T-helper 2 cell treated with Interferon-gamma antibody and Interleukin-4, amounts not matched to agents 5 μg/mL and 100 μg/mL, for 36 hours (primary cell): ENCODE measurements around the gene ADD3.
"Not testable (repeated sequence)": the region's sequence is repeated elsewhere in the genome, so short reads cannot be mapped to it uniquely, and the experiment has no call there.

ENCODE experiments used
- DNase-seq: peaks from one replicate; pipeline ENCODE4 v3.0.0; 2021; ENCODE audit warnings: low spot score
- H3K27ac Mint-ChIP-seq: one replicate; pipeline ENCODE4 v1.8.0; 2021; ENCODE audit warnings: mild to moderate bottlenecking, mixed read lengths
- H3K27me3 Mint-ChIP-seq: one replicate; pipeline ENCODE4 v1.8.0; 2021; ENCODE audit warnings: low read depth, mixed read lengths
- H3K36me3 Mint-ChIP-seq: one replicate; pipeline ENCODE4 v1.8.0; 2021; ENCODE audit warnings: low read depth, mixed read lengths
- H3K4me1 Mint-ChIP-seq: one replicate; pipeline ENCODE4 v1.8.0; 2021; ENCODE audit warnings: low read depth, mixed read lengths
- H3K4me3 Mint-ChIP-seq: one replicate; pipeline ENCODE4 v1.8.0; 2022; ENCODE audit warnings: mild to moderate bottlenecking, moderate library complexity, mixed read lengths
- H3K9me3 Mint-ChIP-seq: one replicate; pipeline ENCODE4 v1.8.0; 2021; ENCODE audit warnings: mixed read lengths

Gene ADD3

GRCh38 chr10:110113670-110114337, 106.0 kb downstream of the ADD3 start:
- H3K4me3 Mint-ChIP-seq = no peak overlapping the region
- H3K9me3 Mint-ChIP-seq = no peaks in the 10 kb centered on the region
- peaks cover 73% of the 10 kb centered on the region for H3K36me3 Mint-ChIP-seq
- no peaks in the 10 kb centered on the region for H3K27me3 Mint-ChIP-seq
- H3K4me1 Mint-ChIP-seq = no peaks in the 10 kb centered on the region
- DNase-seq = no peak
- H3K27ac Mint-ChIP-seq = no peak overlapping the region

GRCh38 chr10:110114668-110115067, 106.9 kb downstream of the ADD3 start:
- not testable (repeated sequence) for H3K4me1 Mint-ChIP-seq, H3K4me3 Mint-ChIP-seq, DNase-seq, H3K27ac Mint-ChIP-seq, H3K27me3 Mint-ChIP-seq, H3K9me3 Mint-ChIP-seq
- peaks cover 75% of the 10 kb centered on the region for H3K36me3 Mint-ChIP-seq

DNA sequence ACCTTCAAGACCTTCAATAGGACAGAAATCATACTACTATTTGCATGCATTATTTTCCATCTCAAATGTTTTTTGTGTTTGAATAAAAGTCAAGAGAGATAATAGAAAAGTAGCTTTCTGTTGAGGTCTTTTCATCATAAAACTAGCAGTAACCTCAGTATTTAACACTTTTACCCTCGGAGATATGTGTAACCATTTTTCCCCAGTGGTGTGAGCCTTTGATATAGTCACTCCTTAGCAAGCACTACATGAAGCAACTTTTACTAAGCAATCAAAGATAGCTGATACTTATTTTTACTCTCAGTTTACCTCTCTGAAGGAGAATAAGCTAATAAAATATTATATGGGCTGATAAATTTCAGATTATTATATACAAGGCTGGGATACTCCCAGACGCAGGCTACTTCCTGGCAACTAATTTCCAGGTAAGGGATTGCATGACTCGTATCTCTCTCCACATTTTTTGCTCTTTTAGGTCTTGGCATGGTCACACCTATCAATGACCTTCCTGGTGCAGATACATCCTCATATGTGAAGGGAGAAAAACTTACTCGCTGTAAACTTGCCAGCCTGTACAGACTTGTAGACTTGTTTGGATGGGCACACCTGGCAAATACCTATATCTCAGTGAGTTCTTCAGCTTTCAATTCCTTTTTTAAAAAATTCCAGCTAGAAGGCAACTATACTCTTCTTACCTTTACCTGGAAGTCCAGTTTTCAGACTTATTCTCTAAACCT, 108.2 kb downstream of the ADD3 start:
- Mint-ChIP-seq H3K4me1 (no peaks in the 10 kb centered on the region), H3K27me3 (no peaks in the 10 kb centered on the region), H3K4me3 (no peak overlapping the region), H3K36me3 (peaks cover 73% of the 10 kb centered on the region), H3K27ac (peak overlapping the region; percentile 26), H3K9me3 (no peaks in the 10 kb centered on the region)
- no peak for DNase-seq

GRCh38 chr10:110118891-110119621, 111.3 kb downstream of the ADD3 start:
- no peak for DNase-seq
- Mint-ChIP-seq H3K4me3 (no peak overlapping the region), H3K9me3 (no peaks in the 10 kb centered on the region), H3K27me3 (no peaks in the 10 kb centered on the region), H3K27ac (no peak overlapping the region), H3K4me1 (no peaks in the 10 kb centered on the region), H3K36me3 (peaks cover 74% of the 10 kb centered on the region)

- Mint-ChIP-seq H3K4me1 (no peaks in the 10 kb centered on the region), H3K27me3 (no peaks in the 10 kb centered on the region), H3K36me3 (peaks cover 74% of the 10 kb centered on the region), H3K9me3 (no peaks in the 10 kb centered on the region), H3K4me3 (no peak overlapping the region), H3K27ac (no peak overlapping the region)
- DNase-seq = no peak
Measured at GRCh38 chr10:110123594-110123993, 115.8 kb downstream of the ADD3 start.

DNA sequence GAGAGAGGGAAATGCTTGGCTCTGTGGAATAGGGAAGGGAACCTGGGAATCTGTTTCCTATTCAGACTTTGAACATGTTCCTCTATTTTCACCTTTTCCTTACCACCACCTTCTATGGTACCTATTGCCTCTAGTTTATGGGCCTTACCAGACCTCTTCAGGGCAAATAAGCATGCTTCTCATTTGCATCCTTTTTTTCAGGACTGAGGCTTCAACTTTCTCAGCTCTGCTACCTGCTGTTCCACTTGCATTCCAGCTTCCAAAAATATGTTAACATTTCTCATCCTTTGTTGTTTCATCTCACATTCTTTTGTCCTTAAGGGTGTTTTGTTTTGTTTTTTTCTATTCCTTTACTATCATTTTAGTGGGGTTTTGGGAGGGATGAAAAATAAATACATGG, 121.7 kb downstream of the ADD3 start:
- Mint-ChIP-seq H3K4me3 (no peak overlapping the region), H3K9me3 (no peaks in the 10 kb centered on the region), H3K4me1 (no peaks in the 10 kb centered on the region), H3K27ac (no peak overlapping the region), H3K27me3 (no peaks in the 10 kb centered on the region), H3K36me3 (peaks cover 65% of the 10 kb centered on the region)
- no peak for DNase-seq

DNA sequence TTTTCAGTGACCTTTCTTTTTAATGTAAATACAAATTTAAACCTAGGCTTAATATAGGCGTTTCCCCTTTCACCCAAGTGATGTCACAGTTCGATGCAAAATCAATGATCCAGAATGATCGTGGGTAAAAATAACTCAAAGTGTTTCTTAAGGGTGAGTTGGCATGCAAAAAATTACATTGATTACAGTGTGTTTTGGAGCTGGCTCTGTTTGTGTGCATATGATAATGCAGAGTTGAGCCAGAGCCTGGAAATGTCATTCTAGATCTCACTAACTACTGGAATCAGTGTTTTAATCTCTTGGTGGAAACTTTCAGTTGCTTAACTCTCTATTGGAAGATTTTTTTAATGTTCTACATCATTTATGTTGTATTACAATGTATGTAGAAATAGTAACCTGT, 127.1 kb downstream of the ADD3 start:
- H3K36me3 Mint-ChIP-seq = peaks cover 34% of the 10 kb centered on the region
- no peaks in the 10 kb centered on the region for H3K27me3 Mint-ChIP-seq
- DNase-seq = no peak
- H3K27ac Mint-ChIP-seq = no peak overlapping the region
- peaks cover 15% of the 10 kb centered on the region for H3K4me1 Mint-ChIP-seq
- no peaks in the 10 kb centered on the region for H3K9me3 Mint-ChIP-seq
- H3K4me3 Mint-ChIP-seq = no peak overlapping the region

DNA sequence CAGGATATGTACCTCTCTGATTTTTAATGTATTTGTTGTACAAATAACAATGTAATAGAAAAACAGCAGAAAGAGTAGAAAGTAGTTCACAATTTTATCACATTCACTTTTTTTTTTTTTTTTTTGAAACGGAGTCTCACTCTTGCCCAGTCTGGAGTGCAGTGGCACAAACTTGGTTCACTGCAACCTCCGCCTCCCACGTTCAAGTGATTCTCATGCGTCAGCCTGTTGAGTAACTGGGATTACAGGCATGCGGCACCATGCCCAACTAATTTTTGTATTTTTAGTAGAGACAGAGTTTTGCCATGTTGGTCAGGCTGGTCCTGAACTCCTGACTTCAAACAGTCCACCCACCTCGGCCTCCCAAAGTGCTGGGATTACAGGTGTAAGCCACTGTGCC, 128.1 kb downstream of the ADD3 start:
- H3K27me3 Mint-ChIP-seq, DNase-seq, H3K9me3 Mint-ChIP-seq, H3K27ac Mint-ChIP-seq, H3K4me3 Mint-ChIP-seq: not testable (repeated sequence)
- peaks cover 31% of the 10 kb centered on the region for H3K36me3 Mint-ChIP-seq
- peaks cover 15% of the 10 kb centered on the region for H3K4me1 Mint-ChIP-seq

- Mint-ChIP-seq H3K9me3 (no peaks in the 10 kb centered on the region), H3K4me1 (peaks cover 24% of the 10 kb centered on the region), H3K4me3 (no peak overlapping the region), H3K27me3 (no peaks in the 10 kb centered on the region), H3K27ac (no peak overlapping the region), H3K36me3 (peaks cover 19% of the 10 kb centered on the region)
- DNase-seq = no peak
Measured at GRCh38 chr10:110137142-110137545, 129.4 kb downstream of the ADD3 start.

- DNase-seq = no peak
- Mint-ChIP-seq H3K27ac (no peak overlapping the region), H3K4me1 (peaks cover 24% of the 10 kb centered on the region), H3K27me3 (peaks cover 5% of the 10 kb centered on the region), H3K9me3 (no peaks in the 10 kb centered on the region), H3K4me3 (no peak overlapping the region), H3K36me3 (peaks cover 12% of the 10 kb centered on the region)
Measured at GRCh38 chr10:110138197-110138812, 130.5 kb downstream of the ADD3 start.

- peak overlapping the region; percentile 28 for H3K27ac Mint-ChIP-seq
- no peak overlapping the region for H3K4me3 Mint-ChIP-seq
- peaks cover 27% of the 10 kb centered on the region for H3K27me3 Mint-ChIP-seq
- H3K4me1 Mint-ChIP-seq = peaks cover 29% of the 10 kb centered on the region
- no peaks in the 10 kb centered on the region for H3K9me3 Mint-ChIP-seq
- DNase-seq = no peak
- peaks cover 4% of the 10 kb centered on the region for H3K36me3 Mint-ChIP-seq
Measured at GRCh38 chr10:110141185-110141584, 133.4 kb downstream of the ADD3 start.

GRCh38 chr10:110141871-110142635, 134.3 kb downstream of the ADD3 start:
- H3K27ac Mint-ChIP-seq = peak overlapping the region; percentile 8
- H3K4me1 Mint-ChIP-seq = peaks cover 27% of the 10 kb centered on the region
- DNase-seq = no peak
- no peaks in the 10 kb centered on the region for H3K9me3 Mint-ChIP-seq
- H3K27me3 Mint-ChIP-seq = peaks cover 33% of the 10 kb centered on the region
- H3K4me3 Mint-ChIP-seq = no peak overlapping the region
- H3K36me3 Mint-ChIP-seq = peaks cover 4% of the 10 kb centered on the region

DNA sequence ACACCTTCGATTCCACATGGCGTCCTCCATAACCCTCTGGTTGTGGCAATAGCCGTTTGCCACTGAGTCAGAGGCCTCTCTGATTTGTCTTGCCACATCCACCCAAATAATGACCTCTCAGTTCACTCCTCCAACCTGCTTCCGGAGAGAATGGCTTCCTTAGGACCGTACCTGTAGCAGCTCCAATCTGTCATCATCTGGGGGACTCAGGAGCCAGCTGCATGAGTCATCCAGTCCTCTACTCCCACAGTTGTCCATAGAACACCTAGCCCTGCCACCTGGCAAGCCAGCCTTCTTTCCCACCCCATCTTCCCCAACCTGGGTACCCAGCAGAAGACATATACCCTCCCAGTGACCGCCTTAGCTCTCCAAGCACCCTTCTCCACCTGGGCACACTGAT, 135.2 kb downstream of the ADD3 start:
- Mint-ChIP-seq H3K4me1 (peaks cover 20% of the 10 kb centered on the region), H3K4me3 (no peak overlapping the region), H3K27me3 (peaks cover 39% of the 10 kb centered on the region), H3K27ac (no peak overlapping the region), H3K9me3 (no peaks in the 10 kb centered on the region), H3K36me3 (peaks cover 4% of the 10 kb centered on the region)
- no peak for DNase-seq
